Tibial artery (tissue), 4 donors: ENCODE measurements around the gene CSTPP1.
A peak's percentile ranks its signal among the peaks of the same experiment; 100 is the strongest.

ENCODE experiments used
- DNase-seq, 2 donors: peaks; one replicate each; pipeline ENCODE4 v3.0.0-alpha.2; 2019
- H3K27ac ChIP-seq, 2 donors: fragments of 200-600 bp; sonication (generic) in 1 of 2; 1 replicate in 1 of 2; 2 replicates in 1 of 2; pipeline ENCODE4 v1.5.1; 2018 to 2019; ENCODE audit warnings: mild to moderate bottlenecking in 1 of 2
- H3K27me3 ChIP-seq, 2 donors: fragments of 200-600 bp; sonication (generic) in 1 of 2; one replicate each; pipeline versions ENCODE4 v1.5.1 to v1.6.0; 2016 to 2019
- H3K36me3 ChIP-seq, 3 donors: fragments of 200-600 bp; sonication (generic) in 2 of 3; one replicate each; pipeline ENCODE4 v1.5.1; 2016 to 2019; ENCODE audit warnings: mild to moderate bottlenecking in 2 of 3
- H3K4me1 ChIP-seq, 4 donors: fragments of 200-600 bp; sonication (generic) in 2 of 4; 1 replicate in 3 of 4; 2 replicates in 1 of 4; pipeline ENCODE4 v1.5.1; 2016 to 2019
- H3K4me3 ChIP-seq, 2 donors: fragments of 200-600 bp; sonication (generic) in 1 of 2; 1 replicate in 1 of 2; 2 replicates in 1 of 2; pipeline ENCODE4 v1.5.1; 2018 to 2019; ENCODE audit warnings: mild to moderate bottlenecking in 2 of 2
- H3K9me3 ChIP-seq, 3 donors: fragments of 200-600 bp; sonication (generic) in 1 of 3; one replicate each; pipeline ENCODE4 v1.5.1; 2016 to 2019
- intact Hi-C: fragments of 100-400 bp; cut with DNase I; formaldehyde crosslinking; loops from one replicate; pipeline ENCODE4 v1.15.0; 2023; ENCODE audit warnings: low total_unique reads
- TF ChIP-seq, protein P1 (sequence below), 2 experiments: fragments of 200-600 bp in 1 of 2; fragments of 450-650 bp in 1 of 2; IDR thresholded peaks; one replicate each; pipeline ENCODE4 v1.5.1; 2017 to 2019; ENCODE audit warnings: antibody characterized with exemption in 2 of 2, mild to moderate bottlenecking in 1 of 2, moderate library complexity in 1 of 2

CSTPP1 gene

GRCh38 chr11:47184711-47185304 lies 248.2 kb downstream of the CSTPP1 start:
- peak in 1 of 2 donors; percentile 83 for DNase-seq
- intact Hi-C loops, result loop anchor here (5.0 kb wide), 1 partner anchor 67 kb away; no protein-coding TSS in a partner anchor
- H3K27me3 ChIP-seq, result no peaks in the 10 kb centered on the region

DNA sequence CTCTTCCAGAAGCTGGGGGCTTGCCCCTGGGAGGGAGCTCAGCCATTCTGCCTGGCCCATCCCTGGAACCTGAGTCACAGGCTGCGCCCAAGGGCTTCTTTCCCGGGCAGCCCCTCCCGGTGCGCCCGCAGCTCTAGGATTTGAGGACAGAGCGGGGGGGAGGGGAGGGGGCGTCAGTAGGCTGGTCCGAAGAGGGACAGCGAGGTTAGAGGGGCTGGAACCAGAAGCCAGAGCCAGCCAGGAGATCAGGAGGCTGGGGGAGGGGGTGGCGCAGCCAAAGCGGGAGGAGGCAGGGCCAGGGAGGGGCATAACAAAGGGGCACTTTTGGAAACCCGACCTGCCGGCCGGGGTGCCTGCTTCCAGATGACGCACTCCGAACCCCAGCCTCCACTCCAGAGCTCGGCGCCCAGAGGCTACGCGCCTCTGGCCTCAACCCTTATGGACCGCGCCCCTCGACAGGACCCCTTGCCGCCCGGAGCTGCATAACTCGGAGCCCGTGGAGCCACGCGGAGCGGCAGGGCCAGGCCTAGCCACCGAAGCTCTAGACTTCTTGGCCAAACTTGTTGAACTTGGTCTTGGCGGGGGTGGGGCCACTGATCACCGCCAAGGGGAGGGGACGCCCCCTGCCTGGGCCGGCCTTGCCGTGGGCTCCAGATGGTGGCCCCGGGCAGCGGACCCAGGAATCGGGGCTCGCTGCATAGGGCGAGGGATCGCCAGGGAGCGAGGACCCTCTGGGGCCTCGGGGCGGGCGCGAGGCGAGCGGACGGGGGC lies 248.9 kb downstream of the CSTPP1 start:
- intact Hi-C loops, result no loop called here

More at GRCh38 chr11:47184711-47185304, 248.2 kb downstream of the CSTPP1 start:
- TF ChIP-seq, protein P1, sequence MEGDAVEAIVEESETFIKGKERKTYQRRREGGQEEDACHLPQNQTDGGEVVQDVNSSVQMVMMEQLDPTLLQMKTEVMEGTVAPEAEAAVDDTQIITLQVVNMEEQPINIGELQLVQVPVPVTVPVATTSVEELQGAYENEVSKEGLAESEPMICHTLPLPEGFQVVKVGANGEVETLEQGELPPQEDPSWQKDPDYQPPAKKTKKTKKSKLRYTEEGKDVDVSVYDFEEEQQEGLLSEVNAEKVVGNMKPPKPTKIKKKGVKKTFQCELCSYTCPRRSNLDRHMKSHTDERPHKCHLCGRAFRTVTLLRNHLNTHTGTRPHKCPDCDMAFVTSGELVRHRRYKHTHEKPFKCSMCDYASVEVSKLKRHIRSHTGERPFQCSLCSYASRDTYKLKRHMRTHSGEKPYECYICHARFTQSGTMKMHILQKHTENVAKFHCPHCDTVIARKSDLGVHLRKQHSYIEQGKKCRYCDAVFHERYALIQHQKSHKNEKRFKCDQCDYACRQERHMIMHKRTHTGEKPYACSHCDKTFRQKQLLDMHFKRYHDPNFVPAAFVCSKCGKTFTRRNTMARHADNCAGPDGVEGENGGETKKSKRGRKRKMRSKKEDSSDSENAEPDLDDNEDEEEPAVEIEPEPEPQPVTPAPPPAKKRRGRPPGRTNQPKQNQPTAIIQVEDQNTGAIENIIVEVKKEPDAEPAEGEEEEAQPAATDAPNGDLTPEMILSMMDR (IDR thresholded peaks at IDR 0.05), result no peak
- Histone ChIP-seq H3K4me3 (peak overlapping the region; percentile 81 to 83), H3K4me1 (peaks cover 0 to 54% (median 44%) of the 10 kb centered on the region in 4 donors), H3K36me3 (peaks cover 0 to 30% (median 7%) of the 10 kb centered on the region in 3 donors), H3K27ac (peak overlapping the region; percentile 95 to 97), H3K9me3 (no peaks in the 10 kb centered on the region)

DNA sequence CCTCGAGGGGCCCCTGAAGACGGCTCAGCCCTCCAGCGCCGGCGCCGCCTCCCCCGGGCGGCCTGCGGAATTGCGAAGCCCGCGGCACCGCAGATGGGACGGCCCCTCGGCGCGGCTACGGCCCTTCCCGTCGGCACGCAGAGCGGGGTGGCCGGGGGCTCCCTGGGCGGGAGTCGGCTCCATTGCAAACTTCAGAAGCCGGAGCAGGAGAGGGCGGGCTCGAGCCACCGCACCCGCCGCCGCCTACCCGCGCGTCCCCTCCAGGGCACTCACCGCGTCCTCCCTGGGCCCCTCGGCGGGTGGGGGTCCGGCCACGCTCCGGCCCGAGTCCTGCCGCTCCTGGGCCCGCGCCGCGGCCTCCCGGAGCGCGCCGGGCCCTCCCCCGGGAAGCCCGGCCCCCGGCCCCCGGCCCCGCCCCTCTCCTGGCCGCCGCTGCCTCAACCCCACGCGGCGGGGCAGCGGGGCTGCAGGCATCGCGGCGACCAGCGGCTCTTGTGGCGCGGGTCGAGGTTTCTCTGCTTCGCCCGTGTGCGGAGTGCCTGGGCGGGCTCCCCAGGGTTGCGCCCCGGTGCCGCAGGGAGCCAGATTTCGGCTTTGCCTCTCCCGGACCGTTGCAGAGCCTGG lies 249.6 kb downstream of the CSTPP1 start, which contains the start of gene PACSIN3:
PACSIN3 (minus strand) TSS at position 359 of the 624 bp plus-strand sequence. CDS start 3,707 bp downstream, outside the sequence.
- peaks cover 0 to 16% (median 0%) of the 10 kb centered on the region in 3 donors for H3K36me3 ChIP-seq
- peak in 1 of 2 donors; percentile 78 for DNase-seq
- H3K9me3 ChIP-seq, result no peaks in the 10 kb centered on the region
- intact Hi-C loops, result no loop called here
- H3K27ac ChIP-seq, result peak within 1 kb of the TSS; percentile 95 to 97
- H3K27me3 ChIP-seq, result no peaks in the 10 kb centered on the region
- H3K4me3 ChIP-seq, result peak within 1 kb of the TSS; percentile 81 to 83
- H3K4me1 ChIP-seq, result peaks cover 0 to 54% (median 44%) of the 10 kb centered on the region in 4 donors
- TF ChIP-seq, protein P1 (IDR thresholded peaks at IDR 0.05), result peak in 1 of 2 experiments; percentile 25

More for the DNA sequence above, 248.9 kb downstream of the CSTPP1 start:
- H3K4me3 ChIP-seq, result peak overlapping the region; percentile 81 to 83
- no peaks in the 10 kb centered on the region for H3K9me3 ChIP-seq
- H3K4me1 ChIP-seq, result peaks cover 0 to 54% (median 44%) of the 10 kb centered on the region in 4 donors
- TF ChIP-seq, protein P1 (IDR thresholded peaks at IDR 0.05), result no peak
- H3K27ac ChIP-seq, result peak overlapping the region; percentile 95 to 97
- H3K36me3 ChIP-seq, result peaks cover 0 to 23% (median under 1%) of the 10 kb centered on the region in 3 donors
- peak in 1 of 2 donors; percentile 90 for DNase-seq
- no peaks in the 10 kb centered on the region for H3K27me3 ChIP-seq

DNA sequence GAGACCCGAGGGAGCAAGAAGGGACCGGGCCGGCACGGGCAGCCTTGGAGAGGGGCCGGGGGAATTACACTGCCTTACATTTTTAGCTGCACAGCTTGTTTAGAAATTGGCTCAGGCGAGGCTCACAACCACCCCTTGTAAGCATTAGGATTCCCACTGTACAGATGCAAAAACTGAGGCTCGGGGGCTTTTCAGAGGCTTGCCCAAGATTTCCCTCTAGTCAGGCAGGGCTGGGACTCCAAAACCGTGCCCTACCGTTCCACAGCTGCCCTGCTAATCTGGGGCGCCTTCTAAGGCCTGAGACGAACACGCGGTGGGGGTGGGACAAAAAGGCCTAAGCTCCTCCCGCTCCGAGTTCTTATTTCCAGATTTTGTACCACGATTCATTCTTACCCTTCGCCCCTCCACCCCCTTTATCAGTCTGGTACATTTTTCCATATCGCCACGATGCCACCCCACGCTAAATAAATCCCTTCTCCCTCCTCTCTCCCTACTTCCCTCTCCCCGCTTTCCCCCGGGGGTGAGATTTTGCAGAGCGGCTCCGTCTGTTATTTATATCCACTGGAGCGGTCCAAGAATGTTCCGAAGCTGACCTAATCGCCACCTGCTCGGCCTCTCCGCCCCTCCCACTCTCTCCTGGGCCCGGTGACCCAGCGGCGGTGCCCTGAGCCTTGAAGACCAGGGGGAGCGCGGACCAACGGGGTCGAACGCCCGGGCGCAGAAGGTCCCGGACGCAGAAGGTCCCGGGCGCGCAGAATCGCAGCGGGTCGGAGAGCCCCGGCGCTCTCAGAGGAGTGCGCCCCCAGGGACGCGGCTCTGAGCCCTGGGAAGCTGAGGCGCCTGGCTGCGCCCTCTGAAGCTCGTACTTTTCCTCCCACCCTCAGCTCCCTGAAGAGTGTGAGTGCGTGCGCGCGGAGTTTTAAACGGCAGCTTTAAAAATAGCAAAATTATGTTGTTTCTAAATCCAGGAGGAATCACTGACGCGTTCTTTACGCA lies 250.4 kb downstream of the CSTPP1 start:
- peak; percentile 55 to 91 for DNase-seq
- peak overlapping the region; percentile 95 to 97 for H3K27ac ChIP-seq
- H3K27me3 ChIP-seq, result no peaks in the 10 kb centered on the region
- intact Hi-C loops, result loop anchor here (1.0 kb wide), 1 partner anchor 27 kb away; the partner anchor contains the start of gene DDB2
- H3K4me1 ChIP-seq, result peaks cover 0 to 54% (median 44%) of the 10 kb centered on the region in 4 donors
- TF ChIP-seq, protein P1 (IDR thresholded peaks at IDR 0.05), result no peak
- H3K9me3 ChIP-seq, result no peaks in the 10 kb centered on the region
- H3K36me3 ChIP-seq, result peaks cover 0 to 10% (median 0%) of the 10 kb centered on the region in 3 donors
- peak overlapping the region; percentile 81 to 83 for H3K4me3 ChIP-seq
